Endothelial cell of umbilical vein (primary cell): Measurements from ENCODE around the gene METTL5. TPM values are rescaled to one million over a fixed set of nuclear protein-coding genes. Genes with fewer than 3 reads are reported as not detected.

Source experiments
- BruUV-seq: library from RNA; stranded (reverse); fragments of 400-500 nt; replicated peaks from 2 replicates; lab custom pipeline; 2021; lab: Mats Ljungman, UMichigan
- CTCF ChIA-PET: fragments of 300-600, 350-600 bp; sonication (Branson Sonifier 250); formaldehyde crosslinking; loops from one replicate; lab custom pipeline; 2021; ENCODE audit warnings: antibody characterized with exemption, inconsistent platforms; lab: Charles Lee
- POLR2A ChIA-PET: fragments of 300-600, 350-600 bp; sonication (Branson Sonifier 250); formaldehyde crosslinking; loops from one replicate; lab custom pipeline; 2021; ENCODE audit warnings: antibody characterized with exemption, inconsistent platforms; lab: Charles Lee
- DNase-seq: peaks from one replicate; pipeline ENCODE4 v3.0.0-alpha.2; 2011; ENCODE audit warnings: low read depth, low spot score
- FAIRE-seq: peaks from 2 replicates; lab custom pipeline; 2011; peaks lifted over from hg19 to GRCh38; lab: Jason Lieb, UNC
- H2AFZ ChIP-seq: 2 replicates; pipeline ENCODE4 v1.6.0; 2012; ENCODE audit warnings: low read depth, low read length, control low read depth, inconsistent platforms
- H3K27ac ChIP-seq: 2 replicates; pipeline ENCODE4 v1.5.1; 2011; ENCODE audit warnings: low read depth, mild to moderate bottlenecking, control low read depth, low read length, moderate library complexity; ENCODE audit not compliant: insufficient read depth
- H3K27me3 ChIP-seq, 2 experiments: 2 replicates each; pipeline versions ENCODE4 v1.6.0 to v1.6.1; 2011; ENCODE audit warnings: low read length in 2 of 2, mixed read lengths in 1 of 2; ENCODE audit not compliant: control insufficient read depth in 2 of 2, insufficient read depth in 2 of 2
- H3K36me3 ChIP-seq, 2 experiments: 2 replicates in 1 of 2; 3 replicates in 1 of 2; pipeline ENCODE4 v1.5.1; 2011; ENCODE audit warnings: low read length in 2 of 2, mild to moderate bottlenecking in 1 of 2, moderate library complexity in 1 of 2; ENCODE audit not compliant: control insufficient read depth in 2 of 2, insufficient read depth in 2 of 2; ENCODE audit errors: extremely low read depth in 1 of 2
- H3K4me1 ChIP-seq: 3 replicates; pipeline ENCODE4 v1.5.1; 2011; ENCODE audit warnings: mild to moderate bottlenecking, low read length; ENCODE audit not compliant: control insufficient read depth, insufficient read depth; ENCODE audit errors: extremely low read depth
- H3K4me2 ChIP-seq: 2 replicates; pipeline ENCODE4 v1.6.1; 2011; ENCODE audit warnings: low read length, control low read depth, mixed read lengths; ENCODE audit not compliant: insufficient read depth
- H3K4me3 ChIP-seq, 3 experiments: fragments of 200-600 bp in 1 of 3; sonication (generic), shearing (Covaris generic) in 1 of 3; replicated peaks in 1 of 3; 2 replicates each; pipeline ENCODE4 v1.5.1; 2011 to 2016; ENCODE audit warnings: control low read depth in 3 of 3, low read length in 3 of 3, mild to moderate bottlenecking in 2 of 3, inconsistent platforms in 1 of 3, low read depth in 1 of 3, moderate library complexity in 1 of 3; ENCODE audit not compliant: insufficient read depth in 1 of 3
- H3K79me2 ChIP-seq: 2 replicates; pipeline ENCODE4 v1.6.0; 2012; ENCODE audit warnings: low read length, inconsistent platforms; ENCODE audit not compliant: control insufficient read depth, insufficient read depth
- H3K9ac ChIP-seq: replicated peaks from 2 replicates; pipeline ENCODE3; 2011; ENCODE audit warnings: low read length, control low read depth; ENCODE audit not compliant: insufficient read depth; ENCODE audit errors: extremely low read depth
- H3K9me1 ChIP-seq: replicated peaks from 3 replicates; pipeline ENCODE4 v1.6.0; 2011; ENCODE audit warnings: mild to moderate bottlenecking, low read length; ENCODE audit not compliant: control insufficient read depth, insufficient read depth; ENCODE audit errors: extremely low read depth
- H3K9me3 ChIP-seq: replicated peaks from 2 replicates; pipeline ENCODE4 v1.5.1; 2012; ENCODE audit warnings: low read length, inconsistent platforms; ENCODE audit not compliant: control insufficient read depth, insufficient read depth
- H4K20me1 ChIP-seq: replicated peaks from 2 replicates; pipeline ENCODE3; 2011; ENCODE audit warnings: mild to moderate bottlenecking, low read length; ENCODE audit not compliant: control insufficient read depth, insufficient read depth; ENCODE audit errors: extremely low read depth
- CTCF ChIP-seq, 2 donors: IDR thresholded peaks; 1 replicate in 1 of 2; 2 replicates in 1 of 2; pipeline ENCODE4 v1.5.1; 2011; ENCODE audit warnings: low read length in 2 of 2, mild to moderate bottlenecking in 2 of 2, moderate library complexity in 2 of 2, control low read depth in 1 of 2, inconsistent platforms in 1 of 2, low read depth in 1 of 2; ENCODE audit not compliant: insufficient read depth in 1 of 2; ENCODE audit errors: extremely low read depth in 1 of 2
- EZH2 ChIP-seq: IDR thresholded peaks from 2 replicates; pipeline ENCODE4 v1.6.1; 2012; ENCODE audit warnings: borderline replicate concordance, low read depth, mild to moderate bottlenecking, moderate library complexity, low read length, inconsistent platforms; ENCODE audit not compliant: severe bottlenecking
- FOS ChIP-seq: IDR thresholded peaks from 2 replicates; pipeline ENCODE4 v1.6.1; 2011; ENCODE audit warnings: mild to moderate bottlenecking, low read length, moderate library complexity, borderline replicate concordance; ENCODE audit not compliant: insufficient read depth
- GATA2 ChIP-seq: IDR thresholded peaks from 2 replicates; pipeline ENCODE4 v1.7.0; 2011; ENCODE audit warnings: low read depth, mild to moderate bottlenecking, moderate library complexity, mixed read lengths, low read length; ENCODE audit not compliant: insufficient read length, insufficient read depth
- JUN ChIP-seq: IDR thresholded peaks from 2 replicates; pipeline ENCODE4 v1.6.1; 2011; ENCODE audit warnings: borderline replicate concordance, low read depth; ENCODE audit not compliant: insufficient read length, insufficient read depth
- MAX ChIP-seq: IDR thresholded peaks from 2 replicates; pipeline ENCODE4 v1.6.1; 2011; ENCODE audit not compliant: insufficient read depth, insufficient read length
- MYC ChIP-seq: IDR thresholded peaks from one replicate; pipeline ENCODE4 v1.6.1; 2011; ENCODE audit warnings: mild to moderate bottlenecking, low read depth, low read length
- POLR2A ChIP-seq: IDR thresholded peaks from 2 replicates; pipeline ENCODE4 v1.6.1; 2012; ENCODE audit warnings: low read depth, mild to moderate bottlenecking, control low read depth, low read length
- POLR2AphosphoS5 ChIP-seq: IDR thresholded peaks from 2 replicates; pipeline ENCODE4 v1.6.1; 2012; ENCODE audit warnings: low read depth, mild to moderate bottlenecking, control low read depth, low read length, moderate library complexity; ENCODE audit not compliant: insufficient read depth
- dilution Hi-C: fragments of 300-500 bp; cut with MboI; formaldehyde crosslinking; loops from one replicate; pipeline ENCODE4 v1.15.0; 2019; ENCODE audit warnings: low sequenced_read_pairs; ENCODE audit not compliant: extremely low pct_ligation_motif_present
- intact Hi-C: fragments of 100-400 bp; cut with micrococcal nuclease; formaldehyde crosslinking; loops from one replicate; pipeline ENCODE4 v1.10.0; 2022
- polyA plus RNA-seq, 4 experiments: library from polyadenylated mRNA; depleted of rRNA in 3 of 4; stranded (reverse) in 3 of 4; unstranded in 1 of 4; fragments of >200 nt; gene quantifications; 2 replicates each; pipeline versions ENCODE4 v1.2.1 to v1.2.3, GENCODE V29; 2011 to 2012; ENCODE audit warnings: missing spikeins in 1 of 4
- total RNA-seq: library from RNA; stranded (reverse); gene quantifications from 2 replicates; pipeline ENCODE4 v1.2.3, GENCODE V29; 2021

Gene METTL5
- total and polyA plus RNA-seq, 2 donors (not counting 3 experiments of a cell fraction or from before 2014, with no cell fraction given), result 27.0 to 52.0 TPM

- no peak for DNase-seq
- no peaks in the 10 kb centered on the region for H3K36me3 ChIP-seq
- no peak overlapping the region for H2AFZ ChIP-seq
- H3K79me2 ChIP-seq, result no peaks in the 10 kb centered on the region
- dilution Hi-C loops, result no loop called here
- no peaks in the 10 kb centered on the region for H3K9me3 ChIP-seq
- H3K9me1 ChIP-seq, result no peaks in the 10 kb centered on the region
- TF ChIP-seq POLR2AphosphoS5, result no peak
- no peak for TF ChIP-seq FOS
- TF ChIP-seq GATA2, result no peak
- no peak for TF ChIP-seq JUN
- no peak for TF ChIP-seq EZH2
- no peak for TF ChIP-seq MYC
- no peak for TF ChIP-seq POLR2A
- no peak for TF ChIP-seq MAX
- no peak for TF ChIP-seq CTCF (IDR thresholded peaks at IDR 0.05; ENCODE audit: extremely low read depth in 1 of 2, insufficient read depth in 1 of 2, low read depth in 1 of 2, low read length in 2 of 2)
- H3K27ac ChIP-seq, result no peak overlapping the region
- no peak for FAIRE-seq
- POLR2A ChIA-PET, result no interaction called here
- H3K4me2 ChIP-seq, result no peak overlapping the region
- no TSS peak for BruUV-seq
- no peak overlapping the region for H3K9ac ChIP-seq
- H3K27me3 ChIP-seq, result peaks cover 0 to 3% of the 10 kb centered on the region in 2 experiments
- peaks cover 3% of the 10 kb centered on the region for H3K4me1 ChIP-seq
- CTCF ChIA-PET, result interaction anchor here (0.6 to 2.6 kb wide), 5 partner anchors 14 to 964 kb away, joined by 3 to 29 read pairs (median 7); no protein-coding TSS in a partner anchor
- no peaks in the 10 kb centered on the region for H4K20me1 ChIP-seq
- H3K4me3 ChIP-seq, result no peak overlapping the region
- intact Hi-C loops, result loop anchor here (1.0 to 10.0 kb wide), 3 partner anchors 9 to 426 kb away; partner anchors contain the start of gene LRP2
Observed at GRCh38 chr2:169790581-169790980, 34.1 kb downstream of the METTL5 start.
